A549 treated with CORT108297 at 1 μM for 4 hours (cell line): ENCODE results near the gene ANXA2. TPM values are rescaled to one million over a fixed set of nuclear protein-coding genes. Genes with fewer than 3 reads are reported as not detected.

Source experiments
- total RNA-seq: library from RNA; stranded (reverse); fragments of 200-300 nt; extraction: Qiagen RNA extraction; gene quantifications from 5 replicates; pipeline ENCODE4 v1.2.3, GENCODE V29; 2022

ANXA2 gene
- total RNA-seq, result 4,722 to 5,475 TPM (median 4,760 TPM) in 5 replicates

GRCh38 chr15:60397772-60398445 lies at the start of gene ANXA2:
TSS of gene ANXA2 (minus strand) at chr15:60397986. CDS start at chr15:60386075, 11,911 bp downstream.

Other genes starting within 250 kb of the ANXA2 start
- gene ICE2, start 81.2 kb upstream of the ANXA2 start, total RNA-seq, result 32.1 to 40.8 TPM (median 35.0 TPM) in 5 replicates